Globus pallidus (tissue), 1 donor: ENCODE data around the gene ANKS4B.
"Not testable (repeated sequence)": the region's sequence is repeated elsewhere in the genome, so short reads cannot be mapped to it uniquely, and the experiment has no call there.

Source experiments
- DNase-seq: peaks from one replicate; pipeline ENCODE4 v3.0.0-alpha.2; 2015; ENCODE audit warnings: low spot score

ANKS4B gene

GRCh38 chr16:21233521-21234150 lies at the start of gene ANKS4B:
Gene ANKS4B, plus strand, starts transcription at chr16:21233699. Its CDS starts 39 bp downstream, at chr16:21233738.
- DNase-seq, result no peak

GRCh38 chr16:21183995-21184394 lies 49.5 kb upstream of the ANKS4B start:
- no peak for DNase-seq

GRCh38 chr16:21184834-21185233 lies 48.7 kb upstream of the ANKS4B start:
- DNase-seq, result no peak

GRCh38 chr16:21185659-21186325 lies 47.7 kb upstream of the ANKS4B start:
- no peak for DNase-seq

- no peak for DNase-seq
Observed at GRCh38 chr16:21186326-21186691, 47.2 kb upstream of the ANKS4B start.

GRCh38 chr16:21189311-21189710 lies 44.2 kb upstream of the ANKS4B start:
- DNase-seq, result no peak

GRCh38 chr16:21190013-21190412 lies 43.5 kb upstream of the ANKS4B start:
- no peak for DNase-seq

GRCh38 chr16:21190599-21190998 lies 42.9 kb upstream of the ANKS4B start:
- no peak for DNase-seq

- no peak for DNase-seq
Observed at GRCh38 chr16:21192991-21193390, 40.5 kb upstream of the ANKS4B start.

- no peak for DNase-seq
Observed at GRCh38 chr16:21194771-21195301, 38.7 kb upstream of the ANKS4B start.

GRCh38 chr16:21195330-21195729 lies 38.2 kb upstream of the ANKS4B start:
- not testable (repeated sequence) for DNase-seq

GRCh38 chr16:21197112-21197511 lies 36.4 kb upstream of the ANKS4B start:
- no peak for DNase-seq

GRCh38 chr16:21197621-21198020 lies 35.9 kb upstream of the ANKS4B start:
- no peak for DNase-seq

- no peak for DNase-seq
Observed at GRCh38 chr16:21199607-21200218, 33.8 kb upstream of the ANKS4B start.

- DNase-seq, result no peak
Observed at GRCh38 chr16:21203155-21203797, 30.2 kb upstream of the ANKS4B start.

GRCh38 chr16:21205303-21205702 lies 28.2 kb upstream of the ANKS4B start:
- no peak for DNase-seq

GRCh38 chr16:21206550-21206949 lies 26.9 kb upstream of the ANKS4B start:
- DNase-seq, result no peak

- DNase-seq, result no peak
Observed at GRCh38 chr16:21208446-21209230, 24.9 kb upstream of the ANKS4B start.

- DNase-seq, result no peak
Observed at GRCh38 chr16:21211486-21211885, 22.0 kb upstream of the ANKS4B start, which contains the start of gene ZP2. Gene ZP2, minus strand, starts transcription at chr16:21211574. Its CDS starts 27 bp downstream, at chr16:21211547.

GRCh38 chr16:21214086-21214485 lies 19.4 kb upstream of the ANKS4B start:
- DNase-seq, result no peak

- DNase-seq, result no peak
Observed at GRCh38 chr16:21217121-21217520, 16.4 kb upstream of the ANKS4B start.

- DNase-seq, result no peak
Observed at GRCh38 chr16:21218153-21218552, 15.3 kb upstream of the ANKS4B start.
